WTC11 (cell line): Measurements from ENCODE around the gene ECT2L.

Source experiments
- CTCF ChIP-seq: fragments of 200-600 bp; IDR thresholded peaks from 2 replicates; pipeline ENCODE4 v1.8.0; 2022; ENCODE audit warnings: antibody characterized with exemption
- MAX ChIP-seq: sonication (generic); formaldehyde crosslinking; IDR thresholded peaks from 2 replicates; pipeline ENCODE4 v1.8.0; 2022; ENCODE audit warnings: mild to moderate bottlenecking, missing genetic modification reagents
- ZNF396 ChIP-seq: fragments of 250-450 bp; sonication (Bioruptor Pico); IDR thresholded peaks from 2 replicates; pipeline ENCODE4 v1.8.0; 2021; ENCODE audit warnings: mild to moderate bottlenecking, moderate library complexity, borderline replicate concordance
- TF ChIP-seq, protein P1 (sequence below): sonication (generic); formaldehyde crosslinking; conservative IDR thresholded peaks from 2 replicates; pipeline ENCODE4 v1.8.1; 2022; ENCODE audit warnings: mild to moderate bottlenecking, missing genetic modification reagents
- TF ChIP-seq, protein P2 (sequence below): fragments of 250-450 bp; sonication (Bioruptor Pico); IDR thresholded peaks from 2 replicates; pipeline ENCODE4 v1.9.0; 2021; ENCODE audit warnings: mild to moderate bottlenecking, borderline replicate concordance

DNA sequence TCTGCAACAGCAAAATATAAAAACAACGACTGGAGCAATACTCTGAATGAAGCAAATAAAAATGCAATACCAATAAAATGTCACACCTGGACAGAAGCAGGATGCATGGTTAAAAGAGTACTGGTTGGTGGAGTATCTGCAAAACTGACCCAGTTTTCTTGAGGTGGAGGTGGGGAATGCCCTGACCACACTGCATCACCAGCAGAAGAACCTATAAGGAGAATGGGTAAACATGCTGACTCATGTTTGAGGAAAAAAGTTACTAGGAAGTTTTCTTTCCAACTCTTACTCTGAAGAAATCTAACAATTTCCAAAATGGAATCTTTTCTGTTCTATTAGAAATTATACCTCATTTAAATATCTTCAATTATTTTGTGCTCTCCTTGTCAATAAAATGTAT is 148.5 kb downstream of the ECT2L start:
- no peak for TF ChIP-seq CTCF
- TF ChIP-seq, protein P1, sequence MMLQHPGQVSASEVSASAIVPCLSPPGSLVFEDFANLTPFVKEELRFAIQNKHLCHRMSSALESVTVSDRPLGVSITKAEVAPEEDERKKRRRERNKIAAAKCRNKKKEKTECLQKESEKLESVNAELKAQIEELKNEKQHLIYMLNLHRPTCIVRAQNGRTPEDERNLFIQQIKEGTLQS (CRISPR knock-in tag) = no peak
- no peak for TF ChIP-seq MAX (CRISPR knock-in tag)
- TF ChIP-seq, protein P2, sequence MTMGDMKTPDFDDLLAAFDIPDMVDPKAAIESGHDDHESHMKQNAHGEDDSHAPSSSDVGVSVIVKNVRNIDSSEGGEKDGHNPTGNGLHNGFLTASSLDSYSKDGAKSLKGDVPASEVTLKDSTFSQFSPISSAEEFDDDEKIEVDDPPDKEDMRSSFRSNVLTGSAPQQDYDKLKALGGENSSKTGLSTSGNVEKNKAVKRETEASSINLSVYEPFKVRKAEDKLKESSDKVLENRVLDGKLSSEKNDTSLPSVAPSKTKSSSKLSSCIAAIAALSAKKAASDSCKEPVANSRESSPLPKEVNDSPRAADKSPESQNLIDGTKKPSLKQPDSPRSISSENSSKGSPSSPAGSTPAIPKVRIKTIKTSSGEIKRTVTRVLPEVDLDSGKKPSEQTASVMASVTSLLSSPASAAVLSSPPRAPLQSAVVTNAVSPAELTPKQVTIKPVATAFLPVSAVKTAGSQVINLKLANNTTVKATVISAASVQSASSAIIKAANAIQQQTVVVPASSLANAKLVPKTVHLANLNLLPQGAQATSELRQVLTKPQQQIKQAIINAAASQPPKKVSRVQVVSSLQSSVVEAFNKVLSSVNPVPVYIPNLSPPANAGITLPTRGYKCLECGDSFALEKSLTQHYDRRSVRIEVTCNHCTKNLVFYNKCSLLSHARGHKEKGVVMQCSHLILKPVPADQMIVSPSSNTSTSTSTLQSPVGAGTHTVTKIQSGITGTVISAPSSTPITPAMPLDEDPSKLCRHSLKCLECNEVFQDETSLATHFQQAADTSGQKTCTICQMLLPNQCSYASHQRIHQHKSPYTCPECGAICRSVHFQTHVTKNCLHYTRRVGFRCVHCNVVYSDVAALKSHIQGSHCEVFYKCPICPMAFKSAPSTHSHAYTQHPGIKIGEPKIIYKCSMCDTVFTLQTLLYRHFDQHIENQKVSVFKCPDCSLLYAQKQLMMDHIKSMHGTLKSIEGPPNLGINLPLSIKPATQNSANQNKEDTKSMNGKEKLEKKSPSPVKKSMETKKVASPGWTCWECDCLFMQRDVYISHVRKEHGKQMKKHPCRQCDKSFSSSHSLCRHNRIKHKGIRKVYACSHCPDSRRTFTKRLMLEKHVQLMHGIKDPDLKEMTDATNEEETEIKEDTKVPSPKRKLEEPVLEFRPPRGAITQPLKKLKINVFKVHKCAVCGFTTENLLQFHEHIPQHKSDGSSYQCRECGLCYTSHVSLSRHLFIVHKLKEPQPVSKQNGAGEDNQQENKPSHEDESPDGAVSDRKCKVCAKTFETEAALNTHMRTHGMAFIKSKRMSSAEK (CRISPR knock-in tag) = no peak
- TF ChIP-seq ZNF396 (CRISPR knock-in tag) = no peak
